ENCODE results near the gene SAMSN1. TPM values are rescaled to one million over a fixed set of nuclear protein-coding genes. Genes with fewer than 3 reads are reported as not detected.

Gene SAMSN1
- total and polyA plus RNA-seq, 2 of the 8 experiments (the other 6 are each of a cell fraction or from before 2014, with no cell fraction given): 0.50 to 3.0 TPM

- H2BK5ac ChIP-seq (ENCODE audit: low read depth, low read length): no peak overlapping the region
- no peak overlapping the region for H4K91ac ChIP-seq (replicated peaks; ENCODE audit: insufficient read length, low read length)
- H4K20me1 ChIP-seq (replicated peaks in 1 of 2; ENCODE audit: control insufficient read depth in 1 of 2, insufficient read depth in 2 of 2, low read length in 2 of 2): no peaks in the 10 kb centered on the region
- no peak overlapping the region for H2BK15ac ChIP-seq (ENCODE audit: low read length)
- H2BK120ac ChIP-seq (replicated peaks; ENCODE audit: low read depth, low read length): no peak overlapping the region
- H3K27me3 ChIP-seq (replicated peaks in 1 of 4; ENCODE audit: control insufficient read depth in 3 of 4, extremely low read depth in 1 of 4, insufficient read depth in 3 of 4, low read length in 3 of 4): no peaks in the 10 kb centered on the region
- H3K4ac ChIP-seq (replicated peaks; ENCODE audit: insufficient read length, low read depth, low read length): no peak overlapping the region
- H3K4me2 ChIP-seq (ENCODE audit: insufficient read depth in 1 of 2, low read depth in 2 of 2, low read length in 2 of 2): no peak overlapping the region
- no peak overlapping the region for H2BK12ac ChIP-seq (ENCODE audit: low read depth, low read length)
- no peak overlapping the region for H3K14ac ChIP-seq (ENCODE audit: insufficient read length)
- no peaks in the 10 kb centered on the region for H3K36me3 ChIP-seq (ENCODE audit: control insufficient read depth in 2 of 4, insufficient read depth in 4 of 4, low read length in 3 of 4)
- H3K4me1 ChIP-seq (replicated peaks in 1 of 4; ENCODE audit: control insufficient read depth in 3 of 4, insufficient read depth in 4 of 4, low read length in 3 of 4): no peaks in the 10 kb centered on the region
- no peak overlapping the region for H2AK5ac ChIP-seq (ENCODE audit: low read depth, low read length)
- H4K8ac ChIP-seq (ENCODE audit: extremely low read depth, insufficient read depth, low read length): no peak overlapping the region
- no peaks in the 10 kb centered on the region for H3K79me1 ChIP-seq (ENCODE audit: low read depth, low read length)
- H3K18ac ChIP-seq (ENCODE audit: extremely low read depth, low read length): no peak overlapping the region
- POLR2A ChIA-PET (ENCODE audit: partially characterized antibody): no interaction called here
- WGBS, 2 experiments (ENCODE audit: extremely low coverage in 1 of 2, insufficient coverage in 1 of 2, insufficient read length in 1 of 2, insufficient replicate concordance in 2 of 2, low coverage in 1 of 2, low lambda C conversion rate in 2 of 2, missing lambda C conversion rate in 1 of 2): 92% methylated on average over 1 of the region's 1 CpG; no CpG with 5 or more reads in 1 of the 2 experiments
- H2AFZ ChIP-seq (ENCODE audit: low read length): no peak overlapping the region
- H3K4me3 ChIP-seq (ENCODE audit: extremely low read depth in 1 of 4, insufficient read depth in 2 of 4, low read depth in 3 of 4, low read length in 4 of 4): no peak overlapping the region
- H3K27ac ChIP-seq (ENCODE audit: low read depth, low read length): no peak overlapping the region
- H3K79me2 ChIP-seq (ENCODE audit: control insufficient read depth in 1 of 2, insufficient read depth in 2 of 2, low read length in 2 of 2): no peaks in the 10 kb centered on the region
- DNase-seq (ENCODE audit: low read depth in 1 of 2, low spot score in 2 of 2): no peak
- H3K56ac ChIP-seq (replicated peaks; ENCODE audit: insufficient read length, low read depth, low read length): no peak overlapping the region
- CTCF ChIA-PET (ENCODE audit: partially characterized antibody): no interaction called here
- no peak for FAIRE-seq
- H4K5ac ChIP-seq (ENCODE audit: insufficient read length, low read depth, low read length): no peak overlapping the region
- no peak overlapping the region for H3K9ac ChIP-seq (replicated peaks in 1 of 4; ENCODE audit: extremely low read depth in 1 of 4, low read depth in 3 of 4, low read length in 3 of 4)
- no peak overlapping the region for H3K23ac ChIP-seq (ENCODE audit: insufficient read length)
- no peaks in the 10 kb centered on the region for H3K23me2 ChIP-seq (ENCODE audit: low read depth, low read length)
- no peak overlapping the region for H2BK20ac ChIP-seq (ENCODE audit: low read length)
- no peaks in the 10 kb centered on the region for H3K9me3 ChIP-seq (ENCODE audit: insufficient read depth in 2 of 2, low read depth in 1 of 2, low read length in 1 of 2)
- TF ChIP-seq ATF3 (IDR thresholded peaks at IDR 0.05; ENCODE audit: insufficient read depth, low read depth, low read length): no peak
- TF ChIP-seq BRCA1 (IDR thresholded peaks at IDR 0.05; ENCODE audit: low read depth, low read length): no peak
- TF ChIP-seq, protein P1, sequence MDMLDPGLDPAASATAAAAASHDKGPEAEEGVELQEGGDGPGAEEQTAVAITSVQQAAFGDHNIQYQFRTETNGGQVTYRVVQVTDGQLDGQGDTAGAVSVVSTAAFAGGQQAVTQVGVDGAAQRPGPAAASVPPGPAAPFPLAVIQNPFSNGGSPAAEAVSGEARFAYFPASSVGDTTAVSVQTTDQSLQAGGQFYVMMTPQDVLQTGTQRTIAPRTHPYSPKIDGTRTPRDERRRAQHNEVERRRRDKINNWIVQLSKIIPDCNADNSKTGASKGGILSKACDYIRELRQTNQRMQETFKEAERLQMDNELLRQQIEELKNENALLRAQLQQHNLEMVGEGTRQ (IDR thresholded peaks at IDR 0.05; ENCODE audit: low read length): no peak
- TF ChIP-seq, protein P2, sequence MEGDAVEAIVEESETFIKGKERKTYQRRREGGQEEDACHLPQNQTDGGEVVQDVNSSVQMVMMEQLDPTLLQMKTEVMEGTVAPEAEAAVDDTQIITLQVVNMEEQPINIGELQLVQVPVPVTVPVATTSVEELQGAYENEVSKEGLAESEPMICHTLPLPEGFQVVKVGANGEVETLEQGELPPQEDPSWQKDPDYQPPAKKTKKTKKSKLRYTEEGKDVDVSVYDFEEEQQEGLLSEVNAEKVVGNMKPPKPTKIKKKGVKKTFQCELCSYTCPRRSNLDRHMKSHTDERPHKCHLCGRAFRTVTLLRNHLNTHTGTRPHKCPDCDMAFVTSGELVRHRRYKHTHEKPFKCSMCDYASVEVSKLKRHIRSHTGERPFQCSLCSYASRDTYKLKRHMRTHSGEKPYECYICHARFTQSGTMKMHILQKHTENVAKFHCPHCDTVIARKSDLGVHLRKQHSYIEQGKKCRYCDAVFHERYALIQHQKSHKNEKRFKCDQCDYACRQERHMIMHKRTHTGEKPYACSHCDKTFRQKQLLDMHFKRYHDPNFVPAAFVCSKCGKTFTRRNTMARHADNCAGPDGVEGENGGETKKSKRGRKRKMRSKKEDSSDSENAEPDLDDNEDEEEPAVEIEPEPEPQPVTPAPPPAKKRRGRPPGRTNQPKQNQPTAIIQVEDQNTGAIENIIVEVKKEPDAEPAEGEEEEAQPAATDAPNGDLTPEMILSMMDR (IDR thresholded peaks at IDR 0.05; ENCODE audit: control extremely low read depth in 1 of 3, insufficient read depth in 1 of 3, low read depth in 1 of 3, low read length in 3 of 3): no peak
- TF ChIP-seq MAX (IDR thresholded peaks at IDR 0.05): no peak
- no peak for TF ChIP-seq SP2 (IDR thresholded peaks at IDR 0.05; ENCODE audit: low read length)
- no peak for TF ChIP-seq NRF1 (IDR thresholded peaks at IDR 0.05; ENCODE audit: low read depth, low read length)
- no peak for TF ChIP-seq CBX8 (IDR thresholded peaks at IDR 0.05; ENCODE audit: borderline replicate concordance, low read depth, low read length)
- no peak for TF ChIP-seq CHD2 (IDR thresholded peaks at IDR 0.05; ENCODE audit: low read length)
- TF ChIP-seq JUN (IDR thresholded peaks at IDR 0.05; ENCODE audit: low read depth, low read length): no peak
These were observed 54.8 kb downstream of the SAMSN1 start for GRCh38 chr21:14491269-14491681.

All from H1 (cell line).